GM18520 (cell line): ENCODE measurements around the gene ARF5.
A peak's percentile ranks its signal among the peaks of the same experiment; 100 is the strongest.
"Not testable (repeated sequence)": the region's sequence is repeated elsewhere in the genome, so short reads cannot be mapped to it uniquely, and the experiment has no call there.

Experiments used
- ATAC-seq: cut with Tn5 transposase; IDR thresholded peaks from one replicate; pipeline ENCODE4 v1.9.1; 2021; ENCODE audit not compliant: unreplicated experiment

The ARF5 gene

DNA sequence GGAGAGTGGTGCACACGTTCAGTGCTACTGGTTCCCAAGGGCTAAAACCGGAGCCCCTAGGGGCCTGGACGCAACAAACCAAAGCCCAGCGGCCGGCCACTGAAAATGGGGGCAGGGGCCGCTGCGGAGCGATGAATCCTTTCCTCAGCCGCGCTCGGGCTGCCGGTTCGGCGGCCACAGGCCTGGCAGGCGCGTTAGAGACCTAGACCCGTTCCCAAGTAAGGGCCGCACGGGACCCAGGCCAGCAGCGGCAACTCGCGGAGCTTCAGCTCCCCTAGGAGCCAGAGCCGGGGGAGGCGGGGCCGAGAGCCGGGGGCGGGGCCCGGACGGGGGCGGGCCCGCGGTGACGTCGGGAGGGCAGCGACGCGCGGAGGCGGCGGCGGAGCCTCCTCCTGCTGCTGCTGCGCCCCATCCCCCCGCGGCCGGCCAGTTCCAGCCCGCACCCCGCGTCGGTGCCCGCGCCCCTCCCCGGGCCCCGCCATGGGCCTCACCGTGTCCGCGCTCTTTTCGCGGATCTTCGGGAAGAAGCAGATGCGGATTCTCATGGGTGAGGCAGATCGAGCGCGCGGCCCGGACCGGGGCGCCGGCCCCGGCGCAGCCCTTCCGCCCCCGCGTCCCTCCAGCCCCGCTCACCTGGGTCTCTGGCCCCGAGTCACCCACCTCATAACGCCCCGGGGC lies at the start of gene ARF5:
Gene ARF5 (plus strand): TSS at position 393 of the 678 bp plus-strand sequence. CDS start 88 bp downstream, at position 481.
- ATAC-seq, result peak; percentile 57

- ATAC-seq, result no peak
These were observed 49.1 kb upstream of the ARF5 start for GRCh38 chr7:127539116-127539515.

- ATAC-seq, result not testable (repeated sequence)
These were observed 47.8 kb upstream of the ARF5 start for GRCh38 chr7:127540461-127540860.

- no peak for ATAC-seq
These were observed 46.7 kb upstream of the ARF5 start for GRCh38 chr7:127541548-127541947.

DNA sequence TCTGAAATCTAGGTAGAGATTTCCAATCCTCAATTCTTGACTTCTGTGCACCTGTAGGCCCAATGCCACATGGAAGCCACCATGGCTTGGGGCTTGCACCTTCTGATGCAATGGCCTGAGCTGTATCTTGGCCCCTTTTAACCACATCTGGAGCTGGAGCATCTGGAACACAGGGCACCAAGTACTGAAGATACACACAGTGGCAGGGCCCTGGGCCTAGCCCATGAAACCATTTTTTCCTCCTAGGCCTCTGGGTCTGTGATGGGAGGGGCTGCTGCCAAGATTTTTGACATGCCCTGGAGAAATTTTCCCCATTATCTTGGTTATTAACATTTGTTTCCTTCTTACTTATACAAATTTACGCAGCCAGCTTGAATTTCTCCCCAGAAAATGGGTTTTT lies 41.9 kb upstream of the ARF5 start:
- ATAC-seq, result no peak

GRCh38 chr7:127550247-127550646 lies 38.0 kb upstream of the ARF5 start:
- ATAC-seq, result no peak

GRCh38 chr7:127551941-127552340 lies 36.3 kb upstream of the ARF5 start:
- ATAC-seq, result no peak

DNA sequence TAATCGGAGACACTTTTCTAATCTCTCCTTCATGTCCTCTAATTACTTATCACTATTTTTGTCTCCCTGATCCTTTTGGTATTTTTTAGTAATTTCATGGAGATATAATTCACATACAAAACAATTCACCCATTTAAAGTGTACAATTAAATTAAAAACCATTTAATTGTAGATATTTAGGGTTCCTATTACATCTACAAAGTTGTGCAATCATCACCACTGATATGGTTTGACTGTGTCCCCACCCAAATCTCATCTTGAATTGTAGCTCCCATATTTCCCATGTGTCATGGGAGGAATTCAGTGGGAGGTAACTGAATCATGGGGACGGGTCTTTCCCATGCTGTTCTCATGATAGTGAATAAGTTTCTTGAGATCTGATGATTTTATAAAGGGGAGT lies 31.8 kb upstream of the ARF5 start:
- ATAC-seq, result no peak

DNA sequence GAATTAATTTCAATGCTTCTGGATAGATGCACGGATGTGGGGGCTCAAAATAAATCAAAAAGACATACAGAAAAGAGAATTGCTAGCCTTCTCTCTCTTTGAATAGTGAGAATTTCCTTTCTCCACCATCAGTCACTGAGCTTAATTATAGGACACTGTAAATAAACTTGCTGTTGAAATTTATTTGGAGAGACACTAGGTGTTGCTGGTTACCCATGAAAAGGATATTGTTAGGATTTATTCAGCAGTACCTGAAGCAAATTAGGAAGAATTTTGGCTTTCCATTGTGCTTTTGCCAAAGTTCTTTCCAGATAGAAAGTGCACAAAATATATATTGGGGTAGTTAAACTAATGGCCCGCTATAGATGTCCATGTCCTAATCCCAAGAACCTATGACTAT lies 30.4 kb upstream of the ARF5 start:
- ATAC-seq, result no peak

DNA sequence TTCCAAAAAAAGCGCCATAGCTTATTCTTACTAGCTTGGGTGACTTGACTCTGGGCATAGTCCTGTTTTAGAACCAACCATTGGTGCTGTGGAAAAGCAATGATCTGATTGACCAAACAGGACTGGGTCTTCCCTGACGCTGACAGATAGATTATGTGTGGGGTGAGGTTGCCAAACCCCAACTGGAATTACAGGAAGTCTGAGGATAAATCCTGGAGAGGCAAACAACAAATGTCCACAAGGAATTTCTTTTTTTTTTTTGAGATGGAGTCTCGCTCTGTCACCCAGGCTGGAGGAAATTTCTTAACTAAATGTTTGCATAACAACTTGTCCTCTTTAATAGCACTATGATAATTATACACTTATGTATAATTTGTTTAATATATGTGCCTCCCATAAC lies 22.0 kb upstream of the ARF5 start:
- no peak for ATAC-seq

DNA sequence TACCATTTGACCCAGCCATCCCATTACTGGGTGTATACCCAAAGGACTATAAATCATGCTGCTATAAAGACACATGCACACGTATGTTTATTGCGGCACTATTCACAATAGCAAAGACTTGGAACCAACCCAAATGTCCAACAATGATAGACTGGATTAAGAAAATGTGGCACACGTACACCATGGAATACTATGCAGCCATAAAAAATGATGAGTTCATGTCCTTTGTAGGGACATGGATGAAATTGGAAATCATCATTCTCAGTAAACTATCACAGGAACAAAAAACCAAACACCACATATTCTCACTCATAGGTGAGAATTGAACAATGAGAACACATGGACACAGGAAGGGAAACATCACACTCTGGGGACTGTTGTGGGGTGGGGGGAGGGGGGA lies 20.2 kb upstream of the ARF5 start:
- ATAC-seq, result not testable (repeated sequence)

GRCh38 chr7:127571741-127572505 lies 16.3 kb upstream of the ARF5 start:
- no peak for ATAC-seq

DNA sequence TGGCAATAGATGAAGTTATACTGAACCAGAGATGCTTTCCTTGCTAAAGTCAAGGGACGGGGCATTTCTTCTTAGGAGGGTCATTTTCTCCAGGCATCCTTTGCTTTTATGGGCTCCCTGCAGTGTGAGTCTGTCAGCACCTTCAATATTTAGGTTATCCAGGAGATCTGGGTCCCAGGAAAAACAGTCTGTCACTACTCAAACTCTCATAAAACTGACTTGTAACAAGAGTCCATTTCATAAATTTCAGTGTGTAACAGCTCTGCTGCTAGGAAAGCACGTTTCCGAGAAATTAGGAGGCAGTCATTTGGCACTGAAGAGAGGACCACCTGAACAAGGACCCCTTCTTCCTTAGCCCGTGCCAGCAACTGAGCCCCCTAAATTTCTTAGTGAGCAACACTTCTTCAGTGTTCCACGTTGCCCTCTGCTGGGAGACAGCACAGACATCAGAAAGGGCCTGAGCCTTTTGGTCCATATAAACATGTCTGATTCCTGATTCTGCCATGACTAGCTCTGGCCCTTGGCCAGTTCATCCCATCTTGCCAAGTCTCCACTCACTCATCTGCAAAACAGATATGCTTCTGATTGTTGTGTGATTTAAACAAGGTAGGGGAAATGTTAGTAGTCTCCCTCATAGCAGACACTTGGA lies 10.1 kb upstream of the ARF5 start:
- ATAC-seq, result no peak

DNA sequence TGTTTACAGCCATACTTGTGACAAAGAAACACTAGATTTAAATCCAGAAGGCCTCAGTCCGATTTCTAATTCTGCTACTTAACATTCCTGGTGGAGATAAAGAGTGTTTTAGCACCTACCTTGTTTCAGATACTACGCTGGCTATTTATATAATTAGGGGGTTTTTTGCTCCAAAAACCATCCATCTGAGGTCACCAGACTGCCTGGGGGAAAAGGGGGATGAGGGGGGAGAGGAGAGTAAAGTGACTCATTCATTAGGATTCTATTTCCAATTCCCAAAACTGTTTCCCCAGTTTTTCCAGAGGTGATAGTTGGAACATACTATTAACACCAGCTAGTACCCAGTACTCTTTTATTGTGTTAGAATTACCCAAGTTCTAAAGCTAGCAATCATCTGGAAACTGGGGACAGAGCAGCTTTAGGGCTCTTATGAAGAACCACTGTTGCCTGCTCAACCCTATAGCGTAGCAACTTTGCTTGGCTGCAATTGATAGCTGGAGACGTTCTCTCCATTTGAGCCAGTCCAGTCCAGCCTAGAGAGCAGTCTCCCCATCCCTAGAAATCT lies 9.4 kb upstream of the ARF5 start:
- ATAC-seq, result no peak

DNA sequence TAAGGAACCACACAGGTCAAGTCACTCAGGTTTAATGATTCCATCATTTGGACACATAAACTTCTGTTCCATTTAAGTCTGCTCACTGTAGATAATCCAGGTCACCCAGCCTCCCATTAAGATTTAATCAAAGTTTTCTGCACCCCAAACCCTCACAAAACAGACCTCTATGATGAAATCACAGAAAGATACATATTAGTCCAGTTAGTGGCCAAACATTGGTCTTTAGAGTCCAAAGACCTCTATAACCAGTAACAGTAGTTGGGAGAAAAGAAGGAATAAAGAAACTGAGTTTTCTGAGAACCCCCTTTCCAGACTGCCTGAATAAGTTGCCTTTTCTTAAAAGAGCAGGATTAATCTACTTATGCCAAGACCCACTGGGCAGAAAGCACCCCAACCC lies 7.6 kb upstream of the ARF5 start:
- ATAC-seq, result no peak

GRCh38 chr7:127581716-127582115 lies 6.5 kb upstream of the ARF5 start:
- no peak for ATAC-seq

DNA sequence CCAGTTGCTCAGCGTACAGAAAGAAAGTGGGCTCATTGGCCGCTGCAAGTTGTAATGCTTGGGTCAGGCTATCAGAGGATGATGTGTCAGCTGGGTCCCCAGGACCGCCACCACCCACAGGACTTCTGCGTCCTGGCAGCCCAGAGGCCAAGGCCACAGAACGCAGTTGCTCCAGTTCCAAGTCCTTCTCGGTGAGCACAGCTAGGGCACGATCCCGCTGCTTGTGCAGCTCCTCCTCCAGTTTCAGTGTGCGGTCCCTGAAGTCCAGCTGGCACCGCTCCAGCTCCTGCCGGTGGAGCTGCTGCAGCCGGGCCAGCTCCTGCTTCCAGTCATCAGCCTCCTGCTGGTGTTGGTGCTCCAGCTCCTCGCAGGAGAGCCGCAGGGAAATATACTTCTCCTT lies 5.8 kb upstream of the ARF5 start:
- ATAC-seq, result no peak

- no peak for ATAC-seq
These were observed 3.6 kb upstream of the ARF5 start for GRCh38 chr7:127584648-127585043.

GRCh38 chr7:127585044-127585953 lies 2.9 kb upstream of the ARF5 start, which contains the start of gene GCC1:
TSS of gene GCC1 (minus strand) at chr7:127585596. CDS start at chr7:127585182, 414 bp downstream.
- ATAC-seq, result peak; percentile 79

GRCh38 chr7:127586346-127586745 lies 1.9 kb upstream of the ARF5 start:
- ATAC-seq, result no peak

DNA sequence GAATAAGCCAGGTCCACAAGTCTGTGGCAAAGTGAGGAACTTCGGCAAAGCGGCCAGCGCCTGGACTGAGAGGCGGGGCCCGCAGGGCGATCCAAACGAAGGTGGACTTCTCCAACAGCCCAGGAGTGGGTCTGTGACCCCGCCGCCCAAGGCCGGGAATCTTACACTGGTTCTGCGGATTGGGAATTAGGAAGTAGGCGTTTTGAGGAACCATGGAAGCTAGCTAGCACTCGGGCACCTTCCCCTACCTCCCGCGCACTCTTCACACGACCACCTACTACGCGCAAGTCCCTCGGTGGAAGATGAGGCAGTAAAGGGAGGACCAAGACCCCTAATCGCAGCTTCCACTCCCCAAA lies 570 bp upstream of the ARF5 start:
- no peak for ATAC-seq
